ENCODE measurements around the gene MMD2.

DNA sequence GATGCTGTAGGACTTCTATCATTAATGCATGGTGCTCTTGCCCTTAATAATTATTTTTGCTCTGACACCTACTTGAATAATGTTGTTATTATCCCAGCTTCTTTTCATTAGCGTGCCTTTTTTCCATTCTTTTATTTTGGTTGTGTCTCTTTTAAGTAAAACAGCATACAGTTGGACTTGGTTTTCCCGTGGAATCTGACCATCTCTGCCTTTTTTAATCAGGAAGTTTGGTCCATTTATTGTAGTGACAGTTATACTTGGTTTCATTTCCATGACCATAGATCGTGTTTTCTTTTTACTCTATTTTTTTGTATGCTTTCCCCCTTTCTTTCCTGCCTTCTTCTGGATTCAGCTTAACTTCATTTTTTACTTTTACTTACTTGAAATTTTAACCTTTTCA, 101.8 kb downstream of the MMD2 start:
- TF ChIP-seq, protein P1, sequence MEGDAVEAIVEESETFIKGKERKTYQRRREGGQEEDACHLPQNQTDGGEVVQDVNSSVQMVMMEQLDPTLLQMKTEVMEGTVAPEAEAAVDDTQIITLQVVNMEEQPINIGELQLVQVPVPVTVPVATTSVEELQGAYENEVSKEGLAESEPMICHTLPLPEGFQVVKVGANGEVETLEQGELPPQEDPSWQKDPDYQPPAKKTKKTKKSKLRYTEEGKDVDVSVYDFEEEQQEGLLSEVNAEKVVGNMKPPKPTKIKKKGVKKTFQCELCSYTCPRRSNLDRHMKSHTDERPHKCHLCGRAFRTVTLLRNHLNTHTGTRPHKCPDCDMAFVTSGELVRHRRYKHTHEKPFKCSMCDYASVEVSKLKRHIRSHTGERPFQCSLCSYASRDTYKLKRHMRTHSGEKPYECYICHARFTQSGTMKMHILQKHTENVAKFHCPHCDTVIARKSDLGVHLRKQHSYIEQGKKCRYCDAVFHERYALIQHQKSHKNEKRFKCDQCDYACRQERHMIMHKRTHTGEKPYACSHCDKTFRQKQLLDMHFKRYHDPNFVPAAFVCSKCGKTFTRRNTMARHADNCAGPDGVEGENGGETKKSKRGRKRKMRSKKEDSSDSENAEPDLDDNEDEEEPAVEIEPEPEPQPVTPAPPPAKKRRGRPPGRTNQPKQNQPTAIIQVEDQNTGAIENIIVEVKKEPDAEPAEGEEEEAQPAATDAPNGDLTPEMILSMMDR (conservative IDR thresholded peaks at IDR 0.05; ENCODE audit: low read depth in 2 of 2), result no peak
- TF ChIP-seq POLR2AphosphoS5 (IDR thresholded peaks at IDR 0.05; ENCODE audit: low read depth) (no peak), EZH2 (IDR thresholded peaks at IDR 0.05; ENCODE audit: low read depth, unreplicated experiment) (no peak), JUNB (IDR thresholded peaks at IDR 0.05; ENCODE audit: unreplicated experiment) (no peak), REST (IDR thresholded peaks at IDR 0.05; ENCODE audit: unreplicated experiment) (no peak), ZNF331 (CRISPR knock-in tag; IDR thresholded peaks at IDR 0.05; ENCODE audit: low read depth) (no peak), NANOG (IDR thresholded peaks at IDR 0.05; ENCODE audit: borderline replicate concordance) (no peak), CREB1 (CRISPR knock-in tag; IDR thresholded peaks at IDR 0.05; ENCODE audit: low read depth) (no peak), ETS1 (IDR thresholded peaks at IDR 0.05) (no peak)

All from GM23338 (cell line).